K562 (cell line): ENCODE results near the gene C3orf52. TPM values are rescaled to one million over a fixed set of nuclear protein-coding genes. Genes with fewer than 3 reads are reported as not detected.

ENCODE experiments used
- ATAC-seq: fragments of 200-7000 bp; cut with Tn5 transposase; 3 replicates; pipeline ENCODE4 v1.9.1; 2020; ENCODE audit warnings: moderate library complexity
- BruUV-seq: library from RNA; stranded (reverse); fragments of 400-500 nt; replicated peaks from 2 replicates; lab custom pipeline; 2021; lab: Mats Ljungman, UMichigan
- CTCF ChIA-PET: fragments of 300-600 bp; formaldehyde crosslinking; extraction: SDS; loops from one replicate; lab custom pipeline; 2021; ENCODE audit warnings: low intra/inter-chr PET ratio; lab: Yijun Ruan, JAX
- POLR2A ChIA-PET: fragments of 300-600, 350-650 bp; sonication (Branson Sonifier 250); formaldehyde crosslinking; extraction: SDS; loops from one replicate; lab custom pipeline; 2021; ENCODE audit warnings: antibody characterized with exemption, inconsistent platforms; lab: Yijun Ruan, JAX
- DNase-seq, 4 experiments: peaks; one replicate each; pipeline versions ENCODE4 v3.0.0 to v3.0.0-alpha.2; 2011 to 2018; ENCODE audit warnings: low spot score in 3 of 4, mixed read lengths in 3 of 4; ENCODE audit errors: extremely low read depth in 1 of 4
- FAIRE-seq: peaks from 2 replicates; lab custom pipeline; 2011; peaks lifted over from hg19 to GRCh38; lab: Jason Lieb, UNC
- H2AFZ ChIP-seq: 2 replicates; pipeline ENCODE4 v1.6.0; 2011; ENCODE audit warnings: low read depth, low read length, control low read depth, inconsistent platforms
- H3K27ac ChIP-seq: fragments of 200-600 bp; 3 replicates; pipeline ENCODE4 v1.8.0; 2011; ENCODE audit warnings: low read depth, mild to moderate bottlenecking, control low read depth, inconsistent platforms, low read length, moderate library complexity, mixed read lengths; ENCODE audit errors: extremely low read depth
- H3K27me3 ChIP-seq, 2 experiments: fragments of 300-600 bp in 1 of 2; 2 replicates in 1 of 2; 3 replicates in 1 of 2; pipeline versions ENCODE4 v1.6.0 to v1.8.0; 2011; ENCODE audit warnings: inconsistent platforms in 2 of 2, low read length in 2 of 2, mild to moderate bottlenecking in 1 of 2, mixed read lengths in 1 of 2, moderate library complexity in 1 of 2; ENCODE audit not compliant: control insufficient read depth in 2 of 2, insufficient read depth in 2 of 2
- H3K36me3 ChIP-seq: fragments of 300-600 bp; 3 replicates; pipeline ENCODE4 v1.8.0; 2011; ENCODE audit warnings: mild to moderate bottlenecking, low read length, inconsistent platforms; ENCODE audit not compliant: control insufficient read depth, insufficient read depth
- H3K4me1 ChIP-seq, 2 experiments: fragments of 200-600 bp in 1 of 2; replicated peaks in 1 of 2; 2 replicates in 1 of 2; 3 replicates in 1 of 2; pipeline versions ENCODE4 v1.5.1 to v1.8.0; 2011; ENCODE audit warnings: inconsistent platforms in 2 of 2, low read length in 2 of 2, mild to moderate bottlenecking in 1 of 2, mixed read lengths in 1 of 2, moderate library complexity in 1 of 2; ENCODE audit not compliant: control insufficient read depth in 2 of 2, insufficient read depth in 2 of 2
- H3K4me2 ChIP-seq: 2 replicates; pipeline ENCODE4 v1.6.1; 2011; ENCODE audit warnings: low read length, control low read depth, inconsistent platforms, mixed read lengths; ENCODE audit not compliant: insufficient read depth
- H3K4me3 ChIP-seq: fragments of 200-600 bp; sonication (generic), shearing (Covaris generic); 2 replicates; pipeline ENCODE4 v1.5.1; 2016; ENCODE audit warnings: control low read depth, inconsistent platforms
- H3K79me2 ChIP-seq: fragments of 200-600 bp; 3 replicates; pipeline ENCODE4 v1.8.0; 2011; ENCODE audit warnings: low read length, inconsistent platforms; ENCODE audit not compliant: control insufficient read depth, insufficient read depth
- H3K9ac ChIP-seq, 2 experiments: 2 replicates each; pipeline versions ENCODE4 v1.6.0 to v1.6.1; 2011; ENCODE audit warnings: low read depth in 2 of 2, low read length in 2 of 2, control low read depth in 1 of 2, inconsistent platforms in 1 of 2, mild to moderate bottlenecking in 1 of 2, mixed read lengths in 1 of 2; ENCODE audit not compliant: insufficient read depth in 1 of 2
- H3K9me1 ChIP-seq: one replicate; pipeline ENCODE4 v1.6.0; 2011; ENCODE audit warnings: inconsistent platforms, mild to moderate bottlenecking, low read length, moderate library complexity; ENCODE audit not compliant: control insufficient read depth, insufficient read depth
- H3K9me3 ChIP-seq: replicated peaks from 2 replicates; pipeline ENCODE4 v1.5.1; 2011; ENCODE audit warnings: low read depth, low read length, inconsistent platforms; ENCODE audit not compliant: control insufficient read depth, insufficient read depth
- H4K20me1 ChIP-seq: replicated peaks from 2 replicates; pipeline ENCODE4 v1.6.1; 2011; ENCODE audit warnings: low read length, inconsistent platforms, mixed read lengths; ENCODE audit not compliant: control insufficient read depth, insufficient read depth
- AFF1 ChIP-seq, 2 experiments: fragments of 450-650 bp; IDR thresholded peaks; 2 replicates each; pipeline ENCODE4 v1.6.1; 2018; ENCODE audit warnings: mild to moderate bottlenecking in 2 of 2, low read depth in 1 of 2; ENCODE audit not compliant: partially characterized antibody in 2 of 2
- C11orf30 ChIP-seq: fragments of 450-650 bp; IDR thresholded peaks from 2 replicates; pipeline ENCODE4 v1.6.1; 2016; ENCODE audit warnings: low read depth, mild to moderate bottlenecking
- DLX4 ChIP-seq: fragments of 250-450 bp; sonication (Bioruptor Pico); IDR thresholded peaks from 2 replicates; pipeline ENCODE4 v1.6.1; 2021; ENCODE audit warnings: mild to moderate bottlenecking
- HNRNPUL1 ChIP-seq: fragments of 200-400 bp; formaldehyde crosslinking; IDR thresholded peaks from 2 replicates; pipeline ENCODE4 v1.6.1; 2017; ENCODE audit warnings: low read length
- MAFF ChIP-seq: IDR thresholded peaks from 2 replicates; pipeline ENCODE4 v1.6.1; 2012; ENCODE audit warnings: low read length, improper control_type of control experiment
- MAFG ChIP-seq: fragments of 450-650 bp; conservative IDR thresholded peaks from 2 replicates; pipeline ENCODE4 v1.6.1; 2016; ENCODE audit warnings: missing genetic modification characterization, missing compliant biosample characterization
- MAZ ChIP-seq, 2 experiments: fragments of 450-650 bp in 1 of 2; sonication (generic) in 1 of 2; formaldehyde crosslinking; IDR thresholded peaks in 1 of 2; conservative IDR thresholded peaks in 1 of 2; 2 replicates each; pipeline versions ENCODE4 v1.4.0 to v1.5.0; 2020; ENCODE audit warnings: mild to moderate bottlenecking in 1 of 2, missing genetic modification reagents in 1 of 2
- MTA2 ChIP-seq: fragments of 450-650 bp; IDR thresholded peaks from 2 replicates; pipeline ENCODE4 v1.6.1; 2016; ENCODE audit warnings: low read depth
- RFX1 ChIP-seq: fragments of 450-650 bp; IDR thresholded peaks from 2 replicates; pipeline ENCODE4 v1.6.1; 2016; ENCODE audit warnings: mild to moderate bottlenecking, moderate library complexity
- SMARCE1 ChIP-seq: fragments of 450-650 bp; IDR thresholded peaks from 2 replicates; pipeline ENCODE4 v1.7.1; 2016; ENCODE audit warnings: mild to moderate bottlenecking
- SP2 ChIP-seq: IDR thresholded peaks from 2 replicates; pipeline ENCODE4 v1.6.1; 2011; ENCODE audit warnings: mild to moderate bottlenecking, low read depth, low read length, moderate library complexity; ENCODE audit not compliant: poor library complexity, severe bottlenecking; ENCODE audit errors: extremely low read depth
- TEAD4 ChIP-seq, 2 experiments: sonication (generic) in 1 of 2; formaldehyde crosslinking in 1 of 2; IDR thresholded peaks; 2 replicates each; pipeline versions ENCODE4 v1.6.1 to v1.8.0; 2012 to 2022; ENCODE audit warnings: borderline replicate concordance in 1 of 2, inconsistent platforms in 1 of 2, low read length in 1 of 2, mild to moderate bottlenecking in 1 of 2, missing genetic modification reagents in 1 of 2
- TGIF2 ChIP-seq: sonication (generic); formaldehyde crosslinking; IDR thresholded peaks from 2 replicates; pipeline ENCODE4 v1.8.1; 2022; ENCODE audit warnings: mild to moderate bottlenecking, missing genetic modification reagents, moderate library complexity
- ZBTB7A ChIP-seq: IDR thresholded peaks from 2 replicates; pipeline ENCODE4 v1.6.1; 2011; ENCODE audit warnings: low read depth, mild to moderate bottlenecking, low read length, moderate library complexity, borderline replicate concordance; ENCODE audit not compliant: control insufficient read depth
- ZFP91 ChIP-seq: sonication (generic); formaldehyde crosslinking; IDR thresholded peaks from 2 replicates; pipeline ENCODE4 v1.8.0; 2022; ENCODE audit warnings: mild to moderate bottlenecking, missing genetic modification reagents
- ZNF316 ChIP-seq: fragments of 450-650 bp; IDR thresholded peaks from 2 replicates; pipeline ENCODE4 v1.6.1; 2016
- ZNF507 ChIP-seq: conservative IDR thresholded peaks from 2 replicates; pipeline ENCODE4 v1.6.1; 2017; ENCODE audit warnings: missing genetic modification characterization, missing compliant biosample characterization
- WGBS: fragments of 100-300 bp; shearing (Covaris generic); methylation state at CpG from one replicate; pipeline ENCODE4 v1.1.6; 2016; ENCODE audit warnings: low coverage, mixed read lengths; ENCODE audit not compliant: insufficient coverage; ENCODE audit errors: missing lambda C conversion rate; 5-methylcytosine and 5-hydroxymethylcytosine counted together
- in situ Hi-C: fragments of 300-500 bp; cut with MboI; formaldehyde crosslinking; loops from 4 replicates; pipeline ENCODE4 v1.15.0; 2018; ENCODE audit warnings: inconsistent platforms, mixed read lengths
- intact Hi-C: fragments of 100-400 bp; cut with micrococcal nuclease; formaldehyde crosslinking; loops from 2 replicates; pipeline ENCODE4 v1.14.2; 2022
- polyA plus RNA-seq, 8 experiments: library from polyadenylated mRNA; depleted of rRNA in 4 of 8; stranded (reverse) in 5 of 8; unstranded in 3 of 8; fragments of >200 nt; fragmentation: Nextera tagmentation in 2 of 8; fragmentation: Illumina TruSeq in 1 of 8; extraction: Ambion mirVana in 2 of 8; extraction: Trizol in 1 of 8; gene quantifications; 2 replicates each; pipeline versions ENCODE4 v1.2.1 to v1.2.3, GENCODE V29; 2011 to 2014; ENCODE audit warnings: inconsistent platforms in 1 of 8, missing spikeins in 1 of 8
- total RNA-seq, 7 experiments: library from RNA; depleted of rRNA in 6 of 7; stranded (reverse); fragments of >200 nt in 6 of 7; fragmentation: Illumina TruSeq in 2 of 7; extraction: Trizol in 2 of 7; gene quantifications; 2 replicates each; pipeline versions ENCODE4 v1.2.1 to v1.2.3, GENCODE V29; 2011 to 2021; ENCODE audit warnings: low replicate concordance in 1 of 7

The C3orf52 gene
- total and polyA plus RNA-seq, 9 of the 15 experiments (the other 6 are each of a cell fraction or from before 2014, with no cell fraction given) = 2.8 to 6.1 (median 3.8) TPM

GRCh38 chr3:112104774-112105173 is 18.6 kb downstream of the C3orf52 start:
- H3K27me3 ChIP-seq = no peaks in the 10 kb centered on the region
- H3K36me3 ChIP-seq = no peaks in the 10 kb centered on the region
- no peak for ATAC-seq
- H2AFZ ChIP-seq = no peak overlapping the region
- no peaks in the 10 kb centered on the region for H3K79me2 ChIP-seq
- no peak for FAIRE-seq
- H3K27ac ChIP-seq = no peak overlapping the region
- WGBS = 27% methylated on average over 2 of the region's 2 CpGs
- no peak overlapping the region for H3K4me2 ChIP-seq
- H4K20me1 ChIP-seq = no peaks in the 10 kb centered on the region
- intact Hi-C loops = no loop called here
- H3K9me3 ChIP-seq = no peaks in the 10 kb centered on the region
- H3K4me1 ChIP-seq = no peaks in the 10 kb centered on the region
- POLR2A ChIA-PET = interaction anchor here (1.0 kb wide), 1 partner anchor 20 kb away, joined by 3 read pairs; no protein-coding TSS in a partner anchor
- no peaks in the 10 kb centered on the region for H3K9me1 ChIP-seq
- CTCF ChIA-PET = no interaction called here
- BruUV-seq = no TSS peak
- in situ Hi-C loops = loop anchor here (25.0 kb wide), 1 partner anchor 408 kb away; no protein-coding TSS in a partner anchor
- no peak for DNase-seq
- H3K9ac ChIP-seq = no peak overlapping the region
- no peak overlapping the region for H3K4me3 ChIP-seq
- TF ChIP-seq RFX1 (no peak), MAZ (CRISPR knock-in tag; conservative IDR thresholded peaks at IDR 0.05 in 1 of 2, IDR thresholded peaks at IDR 0.05 in 1 of 2) (no peak), SP2 (no peak), MTA2 (no peak), DLX4 (CRISPR knock-in tag) (no peak), MAFF (peak; percentile 44; the same call in 1 of the 2 replicates), ZBTB7A (no peak), TEAD4 (IDR thresholded peaks at IDR 0.05; ENCODE audit: low read length) (no peak), TEAD4 (CRISPR knock-in tag; IDR thresholded peaks at IDR 0.05; ENCODE audit: borderline replicate concordance) (no peak), ZNF507 (tag) (no peak), ZFP91 (CRISPR knock-in tag) (no peak), MAFG (tag) (0 out of 2 replicates have a peak, but pooled peaks have one; percentile 28), C11orf30 (peak; percentile 61), ZNF316 (peak; percentile 49; the same call in 1 of the 2 replicates), HNRNPUL1 (no peak), SMARCE1 (no peak), TGIF2 (CRISPR knock-in tag) (no peak), AFF1 (IDR thresholded peaks at IDR 0.05; ENCODE audit: low read depth in 1 of 2, partially characterized antibody in 2 of 2) (no peak)
